SU-DHL-6 (cell line): ENCODE data around the gene ARMC9.

ENCODE experiments used
- H2AFZ ChIP-seq: fragments of 200-600 bp; sonication (generic); 2 replicates; pipeline ENCODE4 v1.6.1; 2014; ENCODE audit warnings: low read depth, mild to moderate bottlenecking, moderate library complexity, mixed read lengths, antibody characterized with exemption, low read length; ENCODE audit not compliant: severe bottlenecking
- H3F3A ChIP-seq: fragments of 200-600 bp; shearing (Covaris generic); 2 replicates; pipeline ENCODE4 v1.6.0; 2016; ENCODE audit warnings: antibody characterized with exemption, mild to moderate bottlenecking; ENCODE audit not compliant: insufficient read depth
- H3K27ac ChIP-seq: fragments of 200-600 bp; sonication (generic); 2 replicates; pipeline ENCODE4 v1.5.1; 2016; ENCODE audit warnings: low read depth, mild to moderate bottlenecking, low read length, moderate library complexity, mixed read lengths
- H3K27me3 ChIP-seq: fragments of 200-600 bp; sonication (generic), shearing (Covaris generic); 2 replicates; pipeline ENCODE4 v1.6.0; 2014; ENCODE audit warnings: mild to moderate bottlenecking, low read length
- H3K36me3 ChIP-seq: fragments of 200-600 bp; sonication (generic); 2 replicates; pipeline ENCODE4 v1.6.1; 2014; ENCODE audit warnings: mild to moderate bottlenecking, low read length, mixed read lengths
- H3K4me2 ChIP-seq: fragments of 300-600, 200-600 bp; shearing (Covaris generic), sonication (generic); 2 replicates; pipeline ENCODE4 v1.6.0; 2014; ENCODE audit warnings: low read length, low read depth, mild to moderate bottlenecking; ENCODE audit not compliant: poor library complexity, severe bottlenecking
- H3K4me3 ChIP-seq: fragments of 200-600 bp; sonication (generic); 2 replicates; pipeline ENCODE4 v1.5.1; 2014; ENCODE audit warnings: antibody characterized with exemption, low read length, mild to moderate bottlenecking, mixed read lengths; ENCODE audit not compliant: insufficient read depth, poor library complexity, severe bottlenecking
- H3K79me2 ChIP-seq: fragments of 200-600 bp; sonication (generic); 2 replicates; pipeline ENCODE4 v1.6.1; 2014; ENCODE audit warnings: mild to moderate bottlenecking, low read length, moderate library complexity; ENCODE audit not compliant: insufficient read depth
- H3K9ac ChIP-seq: fragments of 200-600 bp; sonication (generic); 2 replicates; pipeline ENCODE4 v1.7.0; 2014; ENCODE audit warnings: mild to moderate bottlenecking, low read length
- H3K9me2 ChIP-seq: fragments of 200-600 bp; sonication (generic); replicated peaks from 2 replicates; pipeline ENCODE4 v1.6.1; 2014; ENCODE audit warnings: low read length; ENCODE audit not compliant: insufficient read depth
- H3K9me3 ChIP-seq: fragments of 200-600 bp; sonication (generic); 2 replicates; pipeline ENCODE4 v1.6.1; 2014; ENCODE audit warnings: low read length, mixed read lengths; ENCODE audit not compliant: insufficient read depth
- H4K20me1 ChIP-seq: fragments of 200-600 bp; sonication (generic); 2 replicates; pipeline ENCODE4 v1.6.1; 2014; ENCODE audit warnings: low read depth, mild to moderate bottlenecking, antibody characterized with exemption, low read length, moderate library complexity, mixed read lengths
- EZH2phosphoT487 ChIP-seq: fragments of 200-600 bp; sonication (generic), shearing (Covaris generic); conservative IDR thresholded peaks from 2 replicates; pipeline ENCODE4 v1.6.1; 2018; ENCODE audit warnings: mild to moderate bottlenecking, antibody characterized with exemption, low read length, moderate library complexity, mixed read lengths
- TF ChIP-seq, protein P1 (sequence below): fragments of 200-600 bp; sonication (generic); IDR thresholded peaks from one replicate; pipeline ENCODE4 v1.5.1; 2017; ENCODE audit warnings: antibody characterized with exemption, mild to moderate bottlenecking, low read length, moderate library complexity; ENCODE audit not compliant: insufficient read depth, poor library complexity, severe bottlenecking

Gene ARMC9

DNA sequence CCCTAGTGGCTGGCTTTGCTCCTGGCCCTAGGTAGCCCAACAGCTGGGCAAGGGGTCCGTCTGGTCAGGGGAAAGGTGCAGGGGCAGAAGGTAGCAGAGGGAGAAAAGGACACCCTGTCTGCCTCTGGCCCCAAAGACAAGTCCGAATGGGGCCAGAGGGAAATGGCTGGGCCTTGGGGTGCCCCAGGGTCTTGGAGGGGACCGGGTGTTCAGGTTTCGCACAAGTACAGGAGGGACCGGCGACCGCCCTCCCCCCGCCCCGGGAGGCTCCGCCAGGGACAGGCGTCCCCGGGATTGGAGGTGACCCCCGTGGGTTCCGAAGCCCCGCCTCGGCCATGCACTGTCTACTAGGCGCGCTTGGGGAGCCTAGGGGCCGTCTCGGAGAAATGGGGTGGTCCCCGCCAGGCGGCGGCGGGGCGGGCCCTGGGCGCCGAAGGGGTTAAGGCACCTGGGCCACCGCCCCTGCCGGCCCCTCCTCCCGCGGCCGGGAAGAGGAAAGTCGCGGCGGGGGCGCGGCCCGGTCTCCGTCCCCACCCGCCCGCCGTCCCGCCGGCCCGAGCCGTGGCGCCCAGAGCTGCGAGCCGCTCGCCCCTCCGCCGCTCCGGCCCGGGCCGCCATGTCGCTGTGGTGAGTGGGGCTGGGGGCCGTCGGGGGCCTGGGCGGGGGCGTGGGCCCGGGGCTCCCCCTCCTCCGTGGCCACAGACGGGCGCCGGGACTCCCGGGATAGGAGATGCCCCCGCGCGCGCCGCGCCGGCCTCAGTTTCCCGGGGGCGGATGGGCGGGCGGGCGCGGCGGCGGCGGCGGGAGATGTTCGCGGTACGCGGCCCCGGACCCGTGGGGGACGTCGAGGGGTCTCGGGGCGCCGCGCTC lies 197.0 kb downstream of the ARMC9 start, which contains the start of gene B3GNT7:
TSS of gene B3GNT7 (plus strand) at position 523 of the 870 bp plus-strand sequence. CDS start at position 617, 94 bp downstream.
- Histone ChIP-seq H3K4me3 (peak within 1 kb of the TSS; percentile 57), H3K9ac (peak within 1 kb of the TSS; percentile 72), H4K20me1 (no peaks in the 10 kb centered on the region), H3K27ac (peak within 1 kb of the TSS; percentile 96), H3K9me3 (no peaks in the 10 kb centered on the region), H3K79me2 (peaks cover 31% of the 10 kb centered on the region), H2AFZ (no peak within 1 kb of the TSS), H3K9me2 (no peaks in the 10 kb centered on the region), H3K27me3 (no peaks in the 10 kb centered on the region), H3K4me2 (peak within 1 kb of the TSS; percentile 85), H3K36me3 (no peaks in the 10 kb centered on the region), H3F3A (peaks cover 30% of the 10 kb centered on the region)
- TF ChIP-seq, protein P1, sequence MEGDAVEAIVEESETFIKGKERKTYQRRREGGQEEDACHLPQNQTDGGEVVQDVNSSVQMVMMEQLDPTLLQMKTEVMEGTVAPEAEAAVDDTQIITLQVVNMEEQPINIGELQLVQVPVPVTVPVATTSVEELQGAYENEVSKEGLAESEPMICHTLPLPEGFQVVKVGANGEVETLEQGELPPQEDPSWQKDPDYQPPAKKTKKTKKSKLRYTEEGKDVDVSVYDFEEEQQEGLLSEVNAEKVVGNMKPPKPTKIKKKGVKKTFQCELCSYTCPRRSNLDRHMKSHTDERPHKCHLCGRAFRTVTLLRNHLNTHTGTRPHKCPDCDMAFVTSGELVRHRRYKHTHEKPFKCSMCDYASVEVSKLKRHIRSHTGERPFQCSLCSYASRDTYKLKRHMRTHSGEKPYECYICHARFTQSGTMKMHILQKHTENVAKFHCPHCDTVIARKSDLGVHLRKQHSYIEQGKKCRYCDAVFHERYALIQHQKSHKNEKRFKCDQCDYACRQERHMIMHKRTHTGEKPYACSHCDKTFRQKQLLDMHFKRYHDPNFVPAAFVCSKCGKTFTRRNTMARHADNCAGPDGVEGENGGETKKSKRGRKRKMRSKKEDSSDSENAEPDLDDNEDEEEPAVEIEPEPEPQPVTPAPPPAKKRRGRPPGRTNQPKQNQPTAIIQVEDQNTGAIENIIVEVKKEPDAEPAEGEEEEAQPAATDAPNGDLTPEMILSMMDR: no peak
- TF ChIP-seq EZH2phosphoT487: no peak

DNA sequence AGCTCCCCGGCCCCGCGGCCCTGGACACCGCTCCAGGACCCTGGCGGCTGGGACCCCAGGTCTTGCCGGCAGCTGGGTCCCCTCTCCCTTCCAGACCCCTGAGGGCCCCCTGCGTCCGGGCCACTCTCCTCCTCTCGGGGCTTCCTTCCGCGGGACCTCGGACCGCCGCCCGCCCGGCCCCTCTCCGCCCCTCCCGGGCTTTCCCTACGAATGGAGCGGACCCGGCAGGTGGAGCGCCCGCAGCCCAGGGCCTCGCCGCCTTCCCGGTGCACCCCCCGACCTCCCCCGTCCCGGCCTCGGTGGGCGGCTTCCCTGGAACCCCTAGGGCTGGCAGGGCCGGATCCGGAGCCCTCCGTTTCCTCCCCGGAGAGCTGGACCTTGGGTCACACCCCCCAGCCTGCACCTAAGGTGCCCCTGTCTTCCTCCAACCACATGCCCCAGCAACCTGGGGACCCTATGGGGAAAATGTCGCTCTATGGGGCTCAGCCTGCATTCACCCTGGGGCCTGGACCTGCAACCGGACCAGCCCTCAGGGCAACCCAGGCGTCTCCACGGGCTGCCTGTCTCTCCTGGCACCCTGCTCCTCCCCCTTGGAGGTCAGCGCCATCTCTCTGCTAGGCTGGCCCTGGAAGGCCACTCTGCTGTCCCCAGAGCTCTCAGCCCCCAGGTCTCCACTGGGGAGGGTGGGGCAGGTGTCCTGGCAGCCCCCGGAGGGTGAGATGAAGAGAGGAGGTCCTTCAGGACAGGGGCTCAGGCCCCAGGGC lies 197.8 kb downstream of the ARMC9 start:
- H2AFZ ChIP-seq: no peak overlapping the region
- H3K4me2 ChIP-seq: peak overlapping the region; percentile 85
- peaks cover 30% of the 10 kb centered on the region for H3F3A ChIP-seq
- H4K20me1 ChIP-seq: no peaks in the 10 kb centered on the region
- H3K4me3 ChIP-seq: peak overlapping the region; percentile 57
- H3K9ac ChIP-seq: peak overlapping the region; percentile 72
- TF ChIP-seq, protein P1: no peak
- TF ChIP-seq EZH2phosphoT487: no peak
- peaks cover 31% of the 10 kb centered on the region for H3K79me2 ChIP-seq
- no peaks in the 10 kb centered on the region for H3K9me3 ChIP-seq
- no peaks in the 10 kb centered on the region for H3K27me3 ChIP-seq
- H3K36me3 ChIP-seq: no peaks in the 10 kb centered on the region
- H3K9me2 ChIP-seq: no peaks in the 10 kb centered on the region
- H3K27ac ChIP-seq: peak overlapping the region; percentile 96

DNA sequence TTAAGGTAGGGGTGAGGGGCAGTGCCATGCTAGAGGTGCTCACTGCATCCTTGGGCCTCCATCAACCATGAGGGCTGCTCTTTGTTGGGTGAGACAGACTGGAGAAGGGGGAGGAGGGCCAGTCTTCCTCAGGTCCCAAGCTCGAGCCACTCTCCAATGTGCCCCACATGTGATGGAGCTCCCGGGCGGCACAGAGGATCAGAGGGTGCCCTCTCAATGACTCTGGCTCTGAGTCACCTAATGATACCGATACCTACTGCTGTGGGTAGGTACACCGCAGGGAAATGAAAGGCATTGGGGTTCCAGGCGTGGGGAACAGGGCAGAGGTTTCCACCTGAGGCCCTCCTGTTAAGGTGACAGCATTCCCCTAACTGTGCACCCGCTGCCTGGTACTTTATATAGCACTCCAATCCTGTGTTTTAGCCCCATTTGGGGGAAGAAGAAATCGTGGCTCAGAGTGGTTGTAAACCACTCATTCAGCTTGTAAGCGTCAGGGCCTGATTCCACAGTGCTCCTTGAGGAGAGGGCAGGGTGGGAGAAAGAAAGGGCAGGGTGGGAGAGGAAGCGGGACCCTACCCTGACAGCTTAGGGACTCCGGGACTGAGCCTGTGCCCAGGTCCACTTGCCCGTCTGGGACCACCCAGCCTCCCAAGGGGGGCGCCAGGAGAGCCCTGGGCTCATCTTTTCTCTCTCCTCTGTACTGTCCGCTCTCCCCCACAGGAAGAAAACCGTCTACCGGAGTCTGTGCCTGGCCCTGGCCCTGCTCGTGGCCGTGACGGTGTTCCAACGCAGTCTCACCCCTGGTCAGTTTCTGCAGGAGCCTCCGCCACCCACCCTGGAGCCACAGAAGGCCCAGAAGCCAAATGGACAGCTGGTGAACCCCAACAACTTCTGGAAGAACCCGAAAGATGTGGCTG lies 198.8 kb downstream of the ARMC9 start:
- Histone ChIP-seq H3F3A (peaks cover 28% of the 10 kb centered on the region), H3K27me3 (no peaks in the 10 kb centered on the region), H3K36me3 (no peaks in the 10 kb centered on the region), H3K79me2 (peaks cover 31% of the 10 kb centered on the region), H3K4me3 (peak overlapping the region; percentile 57), H3K9me2 (no peaks in the 10 kb centered on the region), H3K27ac (peak overlapping the region; percentile 96), H3K4me2 (peak overlapping the region; percentile 85), H3K9ac (peak overlapping the region; percentile 72), H2AFZ (no peak overlapping the region), H3K9me3 (no peaks in the 10 kb centered on the region), H4K20me1 (no peaks in the 10 kb centered on the region)
- TF ChIP-seq EZH2phosphoT487: no peak
- TF ChIP-seq, protein P1: no peak
